H9 (cell line): ENCODE results near the gene TCERG1L. TPM values are rescaled to one million over a fixed set of nuclear protein-coding genes. Genes with fewer than 3 reads are reported as not detected.

Experiments
- DNase-seq: peaks from one replicate; pipeline ENCODE4 v3.0.0-alpha.2; 2017
- H2AFZ ChIP-seq: one replicate; pipeline ENCODE4 v1.6.1; 2013; ENCODE audit warnings: mild to moderate bottlenecking, low read length, control low read depth, moderate library complexity
- H2AK5ac ChIP-seq: 2 replicates; pipeline ENCODE4 v1.6.1; 2013; ENCODE audit warnings: low read length, control low read depth, mixed read lengths; ENCODE audit not compliant: insufficient read length
- H2BK120ac ChIP-seq: one replicate; pipeline ENCODE4 v1.6.1; 2013; ENCODE audit warnings: low read depth, mild to moderate bottlenecking, low read length, control low read depth, inconsistent platforms; ENCODE audit not compliant: poor library complexity, severe bottlenecking
- H2BK12ac ChIP-seq: 2 replicates; pipeline ENCODE4 v1.6.1; 2013; ENCODE audit warnings: low read length, control low read depth, mixed read lengths, low read depth; ENCODE audit not compliant: insufficient read length
- H2BK15ac ChIP-seq: 2 replicates; pipeline ENCODE4 v1.6.1; 2013; ENCODE audit warnings: low read depth, low read length, control low read depth
- H2BK20ac ChIP-seq: one replicate; pipeline ENCODE4 v1.6.1; 2013; ENCODE audit warnings: low read depth, mild to moderate bottlenecking, low read length, control low read depth, inconsistent platforms; ENCODE audit not compliant: poor library complexity, severe bottlenecking
- H2BK5ac ChIP-seq: 2 replicates; pipeline ENCODE4 v1.6.1; 2013; ENCODE audit warnings: low read length, control low read depth, mixed read lengths; ENCODE audit not compliant: insufficient read length
- H3K14ac ChIP-seq: 2 replicates; pipeline ENCODE4 v1.6.1; 2013; ENCODE audit warnings: low read length, control low read depth; ENCODE audit not compliant: insufficient read depth
- H3K18ac ChIP-seq: 2 replicates; pipeline ENCODE4 v1.6.1; 2013; ENCODE audit warnings: low read depth, mild to moderate bottlenecking, mixed read lengths, low read length, control low read depth; ENCODE audit not compliant: insufficient read length
- H3K23ac ChIP-seq: 2 replicates; pipeline ENCODE4 v1.6.1; 2013; ENCODE audit warnings: low read length, control low read depth, mixed read lengths, low read depth; ENCODE audit not compliant: insufficient read length
- H3K23me2 ChIP-seq: 2 replicates; pipeline ENCODE4 v1.6.1; 2013; ENCODE audit warnings: low read depth, mild to moderate bottlenecking, mixed read lengths, low read length, control low read depth; ENCODE audit not compliant: insufficient read length, poor library complexity, severe bottlenecking
- H3K27ac ChIP-seq: 2 replicates; pipeline ENCODE4 v1.5.1; 2013; ENCODE audit warnings: low read length, control low read depth, mixed read lengths, low read depth; ENCODE audit not compliant: insufficient read length
- H3K27me3 ChIP-seq: 2 replicates; pipeline ENCODE4 v1.6.1; 2013; ENCODE audit warnings: low read length, control low read depth, inconsistent platforms; ENCODE audit not compliant: insufficient read depth
- H3K4ac ChIP-seq: 2 replicates; pipeline ENCODE4 v1.6.1; 2013; ENCODE audit warnings: low read depth, mild to moderate bottlenecking, control low read depth, inconsistent platforms, low read length, moderate library complexity
- H3K4me1 ChIP-seq: 2 replicates; pipeline ENCODE4 v1.6.1; 2013; ENCODE audit warnings: low read length, control low read depth, inconsistent platforms; ENCODE audit not compliant: insufficient read depth
- H3K4me2 ChIP-seq: 2 replicates; pipeline ENCODE4 v1.6.1; 2013; ENCODE audit warnings: low read length, control low read depth, mixed read lengths; ENCODE audit not compliant: insufficient read length, insufficient read depth
- H3K56ac ChIP-seq: 2 replicates; pipeline ENCODE4 v1.6.1; 2013; ENCODE audit warnings: low read depth, mild to moderate bottlenecking, mixed read lengths, low read length, control low read depth; ENCODE audit not compliant: insufficient read length
- H3K79me1 ChIP-seq: 2 replicates; pipeline ENCODE4 v1.6.1; 2013; ENCODE audit warnings: low read depth, mild to moderate bottlenecking, moderate library complexity, low read length, control low read depth, inconsistent platforms; ENCODE audit not compliant: insufficient read depth, poor library complexity, severe bottlenecking
- H3K79me2 ChIP-seq: 2 replicates; pipeline ENCODE4 v1.6.1; 2013; ENCODE audit warnings: low read length, control low read depth, inconsistent platforms; ENCODE audit not compliant: insufficient read depth
- H3K9ac ChIP-seq: 2 replicates; pipeline ENCODE4 v1.6.1; 2013; ENCODE audit warnings: low read length, control low read depth, mixed read lengths; ENCODE audit not compliant: insufficient read length; ENCODE audit errors: extremely low read depth
- H3K9me3 ChIP-seq: one replicate; pipeline ENCODE4 v1.6.1; 2013; ENCODE audit warnings: low read depth, low read length, inconsistent platforms; ENCODE audit not compliant: control insufficient read depth
- H3T11ph ChIP-seq: one replicate; pipeline ENCODE4 v1.6.1; 2013; ENCODE audit warnings: mild to moderate bottlenecking, low read length, control low read depth, inconsistent platforms
- H4K20me1 ChIP-seq: one replicate; pipeline ENCODE4 v1.6.1; 2013; ENCODE audit not compliant: control insufficient read depth, insufficient read length, insufficient read depth
- H4K5ac ChIP-seq: 2 replicates; pipeline ENCODE4 v1.6.1; 2013; ENCODE audit warnings: low read depth, mild to moderate bottlenecking, mixed read lengths, low read length, control low read depth; ENCODE audit not compliant: insufficient read length
- H4K8ac ChIP-seq: replicated peaks from 2 replicates; pipeline ENCODE4 v1.6.1; 2013; ENCODE audit warnings: low read length, control low read depth, mixed read lengths, low read depth; ENCODE audit not compliant: insufficient read length
- H4K91ac ChIP-seq: 2 replicates; pipeline ENCODE4 v1.6.1; 2013; ENCODE audit warnings: low read depth, mild to moderate bottlenecking, moderate library complexity, mixed read lengths, low read length, control low read depth; ENCODE audit not compliant: insufficient read length
- H3K27ac Mint-ChIP-seq, 3 experiments: 2 replicates in 2 of 3; 3 replicates in 1 of 3; pipeline ENCODE4 v1.8.0; 2020 to 2021; ENCODE audit warnings: mixed read lengths in 3 of 3, mild to moderate bottlenecking in 1 of 3, moderate library complexity in 1 of 3
- H3K27me3 Mint-ChIP-seq: 2 replicates; pipeline ENCODE4 v1.8.0; 2021; ENCODE audit warnings: low read depth, mild to moderate bottlenecking, moderate library complexity, mixed read lengths
- H3K36me3 Mint-ChIP-seq, 3 experiments: 2 replicates in 2 of 3; 3 replicates in 1 of 3; pipeline ENCODE4 v1.8.0; 2020 to 2021; ENCODE audit warnings: low read depth in 3 of 3, mixed read lengths in 3 of 3; ENCODE audit not compliant: insufficient read depth in 1 of 3
- H3K4me1 Mint-ChIP-seq, 2 experiments: 2 replicates each; pipeline ENCODE4 v1.8.0; 2020; ENCODE audit warnings: mixed read lengths in 2 of 2
- H3K4me3 Mint-ChIP-seq, 2 experiments: 2 replicates in 1 of 2; 3 replicates in 1 of 2; pipeline ENCODE4 v1.8.0; 2020 to 2021; ENCODE audit warnings: mild to moderate bottlenecking in 2 of 2, mixed read lengths in 2 of 2, moderate library complexity in 1 of 2
- H3K9me3 Mint-ChIP-seq, 2 experiments: 2 replicates in 1 of 2; 3 replicates in 1 of 2; pipeline ENCODE4 v1.8.0; 2020; ENCODE audit warnings: mild to moderate bottlenecking in 2 of 2, mixed read lengths in 2 of 2, moderate library complexity in 1 of 2
- CTCF ChIP-seq: fragments of 200-600 bp; sonication (generic); conservative IDR thresholded peaks from 3 replicates; pipeline ENCODE4 v1.8.0; 2021; ENCODE audit warnings: antibody characterized with exemption, mild to moderate bottlenecking
- WGBS: extraction: QIAGEN DNeasy Blood & Tissue Kit; methylation state at CpG from one replicate; pipeline ENCODE4 v1.1.7; 2013; ENCODE audit warnings: missing lambda C conversion rate, low lambda C conversion rate, mixed read lengths; ENCODE audit not compliant: insufficient read length; ENCODE audit errors: extremely low coverage; 5-methylcytosine and 5-hydroxymethylcytosine counted together
- total RNA-seq: library from RNA; stranded (reverse); gene quantifications from 2 replicates; pipeline ENCODE4 v1.2.1, GENCODE V29; 2021

Gene TCERG1L
- total RNA-seq, 1 experiment from 2014 or later, result 3.3 TPM

GRCh38 chr10:131211559-131211958 is 100.0 kb downstream of the TCERG1L start:
- Histone ChIP-seq H3K9me3 (no peaks in the 10 kb centered on the region), H3K27ac (no peak overlapping the region), H2BK12ac (no peak overlapping the region), H3K18ac (no peak overlapping the region), H3K79me1 (no peaks in the 10 kb centered on the region), H3K14ac (no peak overlapping the region), H2BK15ac (no peak overlapping the region), H3K4me1 (no peaks in the 10 kb centered on the region), H4K91ac (no peak overlapping the region), H3K56ac (no peak overlapping the region), H3K4me2 (no peak overlapping the region), H3K79me2 (no peaks in the 10 kb centered on the region), H4K8ac (no peak overlapping the region), H3K9ac (no peak overlapping the region), H2BK5ac (no peak overlapping the region), H3K23ac (no peak overlapping the region), H4K20me1 (no peaks in the 10 kb centered on the region), H3K4ac (no peak overlapping the region), H2AFZ (no peak overlapping the region), H2AK5ac (no peak overlapping the region), H3T11ph (no peak overlapping the region), H4K5ac (no peak overlapping the region), H3K27me3 (no peaks in the 10 kb centered on the region), H2BK20ac (no peak overlapping the region), H2BK120ac (no peak overlapping the region), H3K23me2 (no peaks in the 10 kb centered on the region)
- no peaks in the 10 kb centered on the region; a peak in 1 of 5 replicates for H3K9me3 Mint-ChIP-seq
- TF ChIP-seq CTCF, result no peak
- H3K27ac Mint-ChIP-seq, result no peak overlapping the region
- no CpG with 5 or more reads among the region's 9 CpGs for WGBS
- peak; percentile 13 for DNase-seq
- H3K36me3 Mint-ChIP-seq, result no peaks in the 10 kb centered on the region
- H3K27me3 Mint-ChIP-seq, result no peaks in the 10 kb centered on the region
- no peak overlapping the region for H3K4me3 Mint-ChIP-seq
- H3K4me1 Mint-ChIP-seq, result no peaks in the 10 kb centered on the region
